ENCODE data around the gene PHF12. TPM values are rescaled to one million over a fixed set of nuclear protein-coding genes. Genes with fewer than 3 reads are reported as not detected.

Gene PHF12
- total and polyA plus RNA-seq, 10 of the 15 experiments (the other 5 are each of a cell fraction or from before 2014, with no cell fraction given) = 1.3 to 43.9 (median 19.2) TPM

DNA sequence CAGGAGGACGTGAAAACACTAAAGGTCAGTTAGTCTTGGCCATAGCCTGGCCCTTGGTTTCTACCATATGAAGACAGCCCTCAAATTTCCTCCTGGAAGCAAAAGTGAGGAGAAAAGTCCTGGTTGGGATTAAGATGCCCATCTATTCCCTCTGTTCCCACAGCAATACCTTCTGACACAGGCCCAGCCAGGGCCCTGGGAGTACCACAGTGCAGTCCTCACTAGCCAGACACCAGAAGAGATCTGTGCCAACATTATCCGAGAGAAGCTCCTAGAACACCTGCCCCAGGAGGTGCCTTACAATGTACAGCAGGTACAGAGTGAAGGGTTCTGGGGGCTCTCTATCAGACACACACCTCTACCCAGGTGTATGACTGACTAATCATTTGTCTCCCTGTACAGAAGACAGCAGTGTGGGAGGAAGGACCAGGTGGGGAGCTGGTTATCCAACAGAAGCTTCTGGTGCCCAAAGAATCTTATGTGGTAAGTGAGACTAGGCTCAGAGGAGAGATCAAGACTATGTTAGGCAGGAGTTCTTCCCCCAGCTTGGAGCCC is 92.4 kb downstream of the PHF12 start:
- Histone ChIP-seq H3K9me3 (replicated peaks; ENCODE audit: control insufficient read depth, insufficient read depth, low read length) (no peaks in the 10 kb centered on the region), H3K4me1 (ENCODE audit: control insufficient read depth, insufficient read depth, low read length) (peaks cover 14% of the 10 kb centered on the region), H3K27ac (ENCODE audit: control insufficient read depth, insufficient read depth) (no peak overlapping the region), H3K36me3 (ENCODE audit: control insufficient read depth in 2 of 2, insufficient read depth in 2 of 2, low read length in 1 of 2) (peaks cover 10 to 16% of the 10 kb centered on the region in 2 experiments; a peak in 3 of 4 replicates), H3K27me3 (replicated peaks in 1 of 2; ENCODE audit: control insufficient read depth in 2 of 2, insufficient read depth in 2 of 2, low read length in 1 of 2) (no peaks in the 10 kb centered on the region), H3K9ac (ENCODE audit: control insufficient read depth, insufficient read depth, low read length) (no peak overlapping the region), H3K4me2 (ENCODE audit: control insufficient read depth, insufficient read depth) (no peak overlapping the region), H2AFZ (ENCODE audit: control insufficient read depth, low read depth, low read length) (no peak overlapping the region), H3K4me3 (no peak overlapping the region), H4K20me1 (ENCODE audit: control insufficient read depth, insufficient read depth) (no peaks in the 10 kb centered on the region), H3K79me2 (ENCODE audit: control insufficient read depth, insufficient read depth, low read length) (peaks cover 14% of the 10 kb centered on the region)
- no peak for ATAC-seq
- CTCF ChIA-PET = interaction anchor here (0.8 to 2.1 kb wide), 3 partner anchors 9 to 108 kb away, joined by 3 to 5 read pairs (median 4); no protein-coding TSS in a partner anchor
- FAIRE-seq = no peak
- SMC1A ChIA-PET (ENCODE audit: uncharacterized antibody, unreplicated experiment) = interaction anchor here (1.7 kb wide), 1 partner anchor 95 kb away, joined by 5 read pairs; no protein-coding TSS in a partner anchor
- 72% methylated on average over 2 of the region's 2 CpGs for WGBS (ENCODE audit: insufficient coverage, insufficient replicate concordance, low lambda C conversion rate, missing lambda C conversion rate)
- POLR2A ChIA-PET = interaction anchor here (1.1 to 1.5 kb wide), 4 partner anchors 13 to 36 kb away, joined by 4 to 15 read pairs (median 6); partner anchors contain the start of gene FAM222B
- no peak for TF ChIP-seq GATAD2B (conservative IDR thresholded peaks at IDR 0.05; ENCODE audit: low read depth)
- TF ChIP-seq, protein P1, sequence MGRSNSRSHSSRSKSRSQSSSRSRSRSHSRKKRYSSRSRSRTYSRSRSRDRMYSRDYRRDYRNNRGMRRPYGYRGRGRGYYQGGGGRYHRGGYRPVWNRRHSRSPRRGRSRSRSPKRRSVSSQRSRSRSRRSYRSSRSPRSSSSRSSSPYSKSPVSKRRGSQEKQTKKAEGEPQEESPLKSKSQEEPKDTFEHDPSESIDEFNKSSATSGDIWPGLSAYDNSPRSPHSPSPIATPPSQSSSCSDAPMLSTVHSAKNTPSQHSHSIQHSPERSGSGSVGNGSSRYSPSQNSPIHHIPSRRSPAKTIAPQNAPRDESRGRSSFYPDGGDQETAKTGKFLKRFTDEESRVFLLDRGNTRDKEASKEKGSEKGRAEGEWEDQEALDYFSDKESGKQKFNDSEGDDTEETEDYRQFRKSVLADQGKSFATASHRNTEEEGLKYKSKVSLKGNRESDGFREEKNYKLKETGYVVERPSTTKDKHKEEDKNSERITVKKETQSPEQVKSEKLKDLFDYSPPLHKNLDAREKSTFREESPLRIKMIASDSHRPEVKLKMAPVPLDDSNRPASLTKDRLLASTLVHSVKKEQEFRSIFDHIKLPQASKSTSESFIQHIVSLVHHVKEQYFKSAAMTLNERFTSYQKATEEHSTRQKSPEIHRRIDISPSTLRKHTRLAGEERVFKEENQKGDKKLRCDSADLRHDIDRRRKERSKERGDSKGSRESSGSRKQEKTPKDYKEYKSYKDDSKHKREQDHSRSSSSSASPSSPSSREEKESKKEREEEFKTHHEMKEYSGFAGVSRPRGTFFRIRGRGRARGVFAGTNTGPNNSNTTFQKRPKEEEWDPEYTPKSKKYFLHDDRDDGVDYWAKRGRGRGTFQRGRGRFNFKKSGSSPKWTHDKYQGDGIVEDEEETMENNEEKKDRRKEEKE (IDR thresholded peaks at IDR 0.05) = no peak
- TF ChIP-seq, protein P2, sequence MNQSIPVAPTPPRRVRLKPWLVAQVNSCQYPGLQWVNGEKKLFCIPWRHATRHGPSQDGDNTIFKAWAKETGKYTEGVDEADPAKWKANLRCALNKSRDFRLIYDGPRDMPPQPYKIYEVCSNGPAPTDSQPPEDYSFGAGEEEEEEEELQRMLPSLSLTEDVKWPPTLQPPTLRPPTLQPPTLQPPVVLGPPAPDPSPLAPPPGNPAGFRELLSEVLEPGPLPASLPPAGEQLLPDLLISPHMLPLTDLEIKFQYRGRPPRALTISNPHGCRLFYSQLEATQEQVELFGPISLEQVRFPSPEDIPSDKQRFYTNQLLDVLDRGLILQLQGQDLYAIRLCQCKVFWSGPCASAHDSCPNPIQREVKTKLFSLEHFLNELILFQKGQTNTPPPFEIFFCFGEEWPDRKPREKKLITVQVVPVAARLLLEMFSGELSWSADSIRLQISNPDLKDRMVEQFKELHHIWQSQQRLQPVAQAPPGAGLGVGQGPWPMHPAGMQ (IDR thresholded peaks at IDR 0.05; ENCODE audit: borderline replicate concordance) = no peak
- no peak for TF ChIP-seq CBX3 (IDR thresholded peaks at IDR 0.05; ENCODE audit: borderline replicate concordance, low read depth)
- no peak for TF ChIP-seq NFYB (IDR thresholded peaks at IDR 0.05; ENCODE audit: insufficient read depth, low read depth, low read length)
- TF ChIP-seq, protein P3, sequence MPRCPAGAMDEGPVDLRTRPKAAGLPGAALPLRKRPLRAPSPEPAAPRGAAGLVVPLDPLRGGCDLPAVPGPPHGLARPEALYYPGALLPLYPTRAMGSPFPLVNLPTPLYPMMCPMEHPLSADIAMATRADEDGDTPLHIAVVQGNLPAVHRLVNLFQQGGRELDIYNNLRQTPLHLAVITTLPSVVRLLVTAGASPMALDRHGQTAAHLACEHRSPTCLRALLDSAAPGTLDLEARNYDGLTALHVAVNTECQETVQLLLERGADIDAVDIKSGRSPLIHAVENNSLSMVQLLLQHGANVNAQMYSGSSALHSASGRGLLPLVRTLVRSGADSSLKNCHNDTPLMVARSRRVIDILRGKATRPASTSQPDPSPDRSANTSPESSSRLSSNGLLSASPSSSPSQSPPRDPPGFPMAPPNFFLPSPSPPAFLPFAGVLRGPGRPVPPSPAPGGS (IDR thresholded peaks at IDR 0.05; ENCODE audit: borderline replicate concordance, insufficient read depth, low read depth, low read length, poor library complexity, severe bottlenecking) = no peak
- TF ChIP-seq HDAC6 (IDR thresholded peaks at IDR 0.05; ENCODE audit: unreplicated experiment) = no peak
- TF ChIP-seq POU2F2 (IDR thresholded peaks at IDR 0.05; ENCODE audit: borderline replicate concordance, low read depth, low read length) = no peak
- TF ChIP-seq RBBP5 (conservative IDR thresholded peaks at IDR 0.05) = no peak
- TF ChIP-seq ESRRA (IDR thresholded peaks at IDR 0.05; ENCODE audit: low read length) = no peak
- TF ChIP-seq ZNF622 (IDR thresholded peaks at IDR 0.05) = no peak
- TF ChIP-seq SMAD5 (IDR thresholded peaks at IDR 0.05; ENCODE audit: low read depth) = no peak
- TF ChIP-seq, protein P4, sequence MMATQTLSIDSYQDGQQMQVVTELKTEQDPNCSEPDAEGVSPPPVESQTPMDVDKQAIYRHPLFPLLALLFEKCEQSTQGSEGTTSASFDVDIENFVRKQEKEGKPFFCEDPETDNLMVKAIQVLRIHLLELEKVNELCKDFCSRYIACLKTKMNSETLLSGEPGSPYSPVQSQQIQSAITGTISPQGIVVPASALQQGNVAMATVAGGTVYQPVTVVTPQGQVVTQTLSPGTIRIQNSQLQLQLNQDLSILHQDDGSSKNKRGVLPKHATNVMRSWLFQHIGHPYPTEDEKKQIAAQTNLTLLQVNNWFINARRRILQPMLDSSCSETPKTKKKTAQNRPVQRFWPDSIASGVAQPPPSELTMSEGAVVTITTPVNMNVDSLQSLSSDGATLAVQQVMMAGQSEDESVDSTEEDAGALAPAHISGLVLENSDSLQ (IDR thresholded peaks at IDR 0.05) = no peak
- no TSS peak for BruUV-seq (replicated peaks)
- DNase-seq (ENCODE audit: low read depth, low spot score) = no peak
- RAD21 ChIA-PET (ENCODE audit: unreplicated experiment) = interaction anchor here (1.3 to 1.5 kb wide), 2 partner anchors 34 to 94 kb away, joined by 3 read pairs; no protein-coding TSS in a partner anchor
- intact Hi-C loops (cut with micrococcal nuclease; ENCODE audit: unreplicated experiment) (no loop called here), in situ Hi-C loops (cut with MboI) (no loop called here)

All from GM12878 (cell line).